ENCODE results near the gene ELF3. TPM values are rescaled to one million over a fixed set of nuclear protein-coding genes. Genes with fewer than 3 reads are reported as not detected.

Gene ELF3
- total and polyA plus RNA-seq, 10 of the 15 experiments (the other 5 are each of a cell fraction or from before 2014, with no cell fraction given) = 0.07 to 14.3 (median 0.58) TPM; not detected in 1

- TF ChIP-seq CREM (IDR thresholded peaks at IDR 0.05; ENCODE audit: low read depth) (no peak), POU2F2 (IDR thresholded peaks at IDR 0.05; ENCODE audit: borderline replicate concordance, low read depth, low read length) (no peak), ZZZ3 (IDR thresholded peaks at IDR 0.05; ENCODE audit: control insufficient read depth, insufficient read length, low read depth) (no peak), MYC (IDR thresholded peaks at IDR 0.05; ENCODE audit: insufficient read depth, insufficient read length, insufficient replicate concordance, low read length, severe bottlenecking) (no peak), MAX (IDR thresholded peaks at IDR 0.05; ENCODE audit: low read depth, low read length) (no peak), RAD51 (IDR thresholded peaks at IDR 0.05) (no peak), GATAD2B (conservative IDR thresholded peaks at IDR 0.05; ENCODE audit: low read depth) (no peak), KAT2A (conservative IDR thresholded peaks at IDR 0.05; ENCODE audit: control insufficient read depth, low read depth, low read length) (no peak), MYB (IDR thresholded peaks at IDR 0.05; ENCODE audit: borderline replicate concordance, low read depth, low read length) (no peak), ZNF217 (IDR thresholded peaks at IDR 0.05) (no peak), PAX5 (IDR thresholded peaks at IDR 0.05; ENCODE audit: borderline replicate concordance, low read depth, low read length) (no peak)
- TF ChIP-seq, protein P1, sequence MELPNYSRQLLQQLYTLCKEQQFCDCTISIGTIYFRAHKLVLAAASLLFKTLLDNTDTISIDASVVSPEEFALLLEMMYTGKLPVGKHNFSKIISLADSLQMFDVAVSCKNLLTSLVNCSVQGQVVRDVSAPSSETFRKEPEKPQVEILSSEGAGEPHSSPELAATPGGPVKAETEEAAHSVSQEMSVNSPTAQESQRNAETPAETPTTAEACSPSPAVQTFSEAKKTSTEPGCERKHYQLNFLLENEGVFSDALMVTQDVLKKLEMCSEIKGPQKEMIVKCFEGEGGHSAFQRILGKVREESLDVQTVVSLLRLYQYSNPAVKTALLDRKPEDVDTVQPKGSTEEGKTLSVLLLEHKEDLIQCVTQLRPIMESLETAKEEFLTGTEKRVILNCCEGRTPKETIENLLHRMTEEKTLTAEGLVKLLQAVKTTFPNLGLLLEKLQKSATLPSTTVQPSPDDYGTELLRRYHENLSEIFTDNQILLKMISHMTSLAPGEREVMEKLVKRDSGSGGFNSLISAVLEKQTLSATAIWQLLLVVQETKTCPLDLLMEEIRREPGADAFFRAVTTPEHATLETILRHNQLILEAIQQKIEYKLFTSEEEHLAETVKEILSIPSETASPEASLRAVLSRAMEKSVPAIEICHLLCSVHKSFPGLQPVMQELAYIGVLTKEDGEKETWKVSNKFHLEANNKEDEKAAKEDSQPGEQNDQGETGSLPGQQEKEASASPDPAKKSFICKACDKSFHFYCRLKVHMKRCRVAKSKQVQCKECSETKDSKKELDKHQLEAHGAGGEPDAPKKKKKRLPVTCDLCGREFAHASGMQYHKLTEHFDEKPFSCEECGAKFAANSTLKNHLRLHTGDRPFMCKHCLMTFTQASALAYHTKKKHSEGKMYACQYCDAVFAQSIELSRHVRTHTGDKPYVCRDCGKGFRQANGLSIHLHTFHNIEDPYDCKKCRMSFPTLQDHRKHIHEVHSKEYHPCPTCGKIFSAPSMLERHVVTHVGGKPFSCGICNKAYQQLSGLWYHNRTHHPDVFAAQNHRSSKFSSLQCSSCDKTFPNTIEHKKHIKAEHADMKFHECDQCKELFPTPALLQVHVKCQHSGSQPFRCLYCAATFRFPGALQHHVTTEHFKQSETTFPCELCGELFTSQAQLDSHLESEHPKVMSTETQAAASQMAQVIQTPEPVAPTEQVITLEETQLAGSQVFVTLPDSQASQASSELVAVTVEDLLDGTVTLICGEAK (IDR thresholded peaks at IDR 0.05; ENCODE audit: borderline replicate concordance) = no peak
Observed at GRCh38 chr1:202017749-202018467, 7.5 kb downstream of the ELF3 start (continued).
